Epidermal melanocyte (primary cell): ENCODE data around the gene HEATR5A.
"Not testable (repeated sequence)": the region's sequence is repeated elsewhere in the genome, so short reads cannot be mapped to it uniquely, and the experiment has no call there.

Experiments
- DNase-seq: peaks from one replicate; pipeline ENCODE4 v3.0.0; 2011; ENCODE audit warnings: low spot score; ENCODE audit not compliant: insufficient read length

Gene HEATR5A

GRCh38 chr14:31329876-31330521, 90.4 kb downstream of the HEATR5A start:
- DNase-seq = not testable (repeated sequence)

- no peak for DNase-seq
These were observed 94.2 kb downstream of the HEATR5A start for GRCh38 chr14:31326111-31326510.

- no peak for DNase-seq
These were observed 96.9 kb downstream of the HEATR5A start for GRCh38 chr14:31323419-31323818.

- DNase-seq = no peak
These were observed 99.2 kb downstream of the HEATR5A start for GRCh38 chr14:31320922-31321766.

GRCh38 chr14:31320216-31320615, 100.1 kb downstream of the HEATR5A start:
- DNase-seq = no peak

- no peak for DNase-seq
These were observed 100.6 kb downstream of the HEATR5A start for GRCh38 chr14:31319701-31320100.

- DNase-seq = no peak
These were observed 107.4 kb downstream of the HEATR5A start for GRCh38 chr14:31312934-31313333.

GRCh38 chr14:31312370-31312769, 108.0 kb downstream of the HEATR5A start:
- not testable (repeated sequence) for DNase-seq

GRCh38 chr14:31307618-31308017, 112.7 kb downstream of the HEATR5A start:
- no peak for DNase-seq

- no peak for DNase-seq
These were observed 113.2 kb downstream of the HEATR5A start for GRCh38 chr14:31307198-31307597.

- no peak for DNase-seq
These were observed 116.7 kb downstream of the HEATR5A start for GRCh38 chr14:31303654-31304053.

GRCh38 chr14:31300883-31301282, 119.5 kb downstream of the HEATR5A start:
- DNase-seq = no peak

- DNase-seq = no peak
These were observed 120.1 kb downstream of the HEATR5A start for GRCh38 chr14:31300296-31300695.

GRCh38 chr14:31297701-31298344, 122.5 kb downstream of the HEATR5A start:
- DNase-seq = no peak

GRCh38 chr14:31297112-31297511, 123.2 kb downstream of the HEATR5A start:
- no peak for DNase-seq

- DNase-seq = no peak
These were observed 125.5 kb downstream of the HEATR5A start for GRCh38 chr14:31294746-31295405.

- no peak for DNase-seq
These were observed 127.3 kb downstream of the HEATR5A start for GRCh38 chr14:31292937-31293616.

- no peak for DNase-seq
These were observed 129.1 kb downstream of the HEATR5A start for GRCh38 chr14:31291210-31291609.

- no peak for DNase-seq
These were observed 132.9 kb downstream of the HEATR5A start for GRCh38 chr14:31287294-31287972.

GRCh38 chr14:31286456-31287293, 133.7 kb downstream of the HEATR5A start:
- no peak for DNase-seq
